Measurements from ENCODE around the gene LCE6A.

The LCE6A gene

DNA sequence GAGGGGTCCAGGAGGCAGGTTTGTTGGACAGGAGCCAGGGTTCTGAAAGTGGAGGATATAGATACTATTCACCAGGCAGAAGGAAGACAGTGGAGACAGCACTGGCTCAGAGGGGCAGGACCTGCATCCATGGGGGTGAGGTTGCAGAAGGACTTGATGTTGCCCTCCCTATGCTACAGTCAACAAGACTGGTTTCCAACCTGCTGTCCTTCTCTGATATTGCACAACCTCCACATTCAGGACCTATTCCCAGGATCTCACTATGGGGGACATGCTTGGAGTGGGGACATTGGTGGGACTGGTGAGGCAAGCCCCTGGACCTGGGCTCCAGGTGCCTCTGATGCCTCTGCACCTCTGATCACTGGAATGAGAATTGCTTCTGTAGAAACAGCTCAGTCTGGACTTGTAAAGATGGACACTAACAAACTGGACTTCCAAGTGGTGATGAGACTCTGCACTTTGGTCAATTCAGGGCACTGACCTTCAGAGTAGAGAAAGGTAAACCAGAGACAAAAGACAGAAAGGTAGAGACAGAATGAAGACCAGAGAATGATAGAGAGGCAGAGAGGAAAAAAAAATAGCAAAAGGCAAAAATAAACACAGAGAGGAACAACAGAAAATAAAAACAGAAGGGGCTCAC is 37.0 kb downstream of the LCE6A start:
- no peak for DNase-seq (ENCODE audit: low spot score)
- in situ Hi-C loops (cut with MboI; ENCODE audit: low sequenced_read_pairs, unreplicated experiment): loop anchor here (10.0 kb wide), 1 partner anchor 45 kb away; no protein-coding TSS in a partner anchor
- TF ChIP-seq, protein P1, sequence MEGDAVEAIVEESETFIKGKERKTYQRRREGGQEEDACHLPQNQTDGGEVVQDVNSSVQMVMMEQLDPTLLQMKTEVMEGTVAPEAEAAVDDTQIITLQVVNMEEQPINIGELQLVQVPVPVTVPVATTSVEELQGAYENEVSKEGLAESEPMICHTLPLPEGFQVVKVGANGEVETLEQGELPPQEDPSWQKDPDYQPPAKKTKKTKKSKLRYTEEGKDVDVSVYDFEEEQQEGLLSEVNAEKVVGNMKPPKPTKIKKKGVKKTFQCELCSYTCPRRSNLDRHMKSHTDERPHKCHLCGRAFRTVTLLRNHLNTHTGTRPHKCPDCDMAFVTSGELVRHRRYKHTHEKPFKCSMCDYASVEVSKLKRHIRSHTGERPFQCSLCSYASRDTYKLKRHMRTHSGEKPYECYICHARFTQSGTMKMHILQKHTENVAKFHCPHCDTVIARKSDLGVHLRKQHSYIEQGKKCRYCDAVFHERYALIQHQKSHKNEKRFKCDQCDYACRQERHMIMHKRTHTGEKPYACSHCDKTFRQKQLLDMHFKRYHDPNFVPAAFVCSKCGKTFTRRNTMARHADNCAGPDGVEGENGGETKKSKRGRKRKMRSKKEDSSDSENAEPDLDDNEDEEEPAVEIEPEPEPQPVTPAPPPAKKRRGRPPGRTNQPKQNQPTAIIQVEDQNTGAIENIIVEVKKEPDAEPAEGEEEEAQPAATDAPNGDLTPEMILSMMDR (IDR thresholded peaks at IDR 0.05; ENCODE audit: borderline replicate concordance, control extremely low read depth, extremely low read depth, insufficient read depth, missing control alignments): no peak

DNA sequence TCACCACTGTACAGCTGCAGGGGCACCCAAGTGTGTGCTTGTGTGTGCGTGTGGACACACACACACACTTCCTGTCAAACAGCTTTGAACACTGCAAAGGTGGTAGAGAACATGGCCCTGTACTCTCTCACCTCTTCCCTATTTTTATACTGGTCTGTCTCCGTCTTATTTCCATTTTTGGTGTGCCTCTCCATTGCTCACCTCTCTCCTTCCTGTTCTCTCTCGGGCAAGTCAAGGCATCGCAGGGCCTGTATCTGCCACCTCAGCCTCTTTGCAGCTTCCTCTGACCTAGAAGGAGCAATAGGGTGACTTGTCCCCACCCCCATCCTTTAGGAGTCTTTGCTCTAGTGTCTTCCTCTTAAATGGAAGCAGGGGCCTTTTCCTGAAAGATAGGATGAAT is 37.7 kb downstream of the LCE6A start:
- no peak for DNase-seq (ENCODE audit: low spot score)
- in situ Hi-C loops (cut with MboI; ENCODE audit: low sequenced_read_pairs, unreplicated experiment): no loop called here
- TF ChIP-seq, protein P1 (IDR thresholded peaks at IDR 0.05; ENCODE audit: borderline replicate concordance, control extremely low read depth, extremely low read depth, insufficient read depth, missing control alignments): no peak

DNA sequence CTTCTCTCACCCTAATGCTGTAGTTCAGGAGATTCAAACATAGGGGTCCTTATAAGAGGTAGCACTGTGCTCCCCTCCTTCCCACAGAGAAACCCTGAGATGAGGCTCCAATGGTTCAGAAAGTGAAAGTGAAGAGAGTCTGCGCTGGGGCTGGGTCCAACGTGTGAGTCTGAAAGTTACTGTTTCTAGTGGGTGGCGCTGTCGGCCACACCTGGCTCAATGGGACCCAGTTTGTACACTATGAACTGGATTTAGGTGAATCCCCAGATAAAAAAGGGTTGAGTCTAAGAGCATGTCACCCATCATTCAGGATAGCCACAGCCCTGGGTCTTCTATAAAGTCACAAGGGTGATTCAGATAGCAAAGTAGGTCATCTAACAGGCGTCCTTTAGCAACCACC is 38.3 kb downstream of the LCE6A start:
- DNase-seq (ENCODE audit: low spot score): peak; percentile 52
- in situ Hi-C loops (cut with MboI; ENCODE audit: low sequenced_read_pairs, unreplicated experiment): no loop called here
- TF ChIP-seq, protein P1 (IDR thresholded peaks at IDR 0.05; ENCODE audit: borderline replicate concordance, control extremely low read depth, extremely low read depth, insufficient read depth, missing control alignments): no peak

DNA sequence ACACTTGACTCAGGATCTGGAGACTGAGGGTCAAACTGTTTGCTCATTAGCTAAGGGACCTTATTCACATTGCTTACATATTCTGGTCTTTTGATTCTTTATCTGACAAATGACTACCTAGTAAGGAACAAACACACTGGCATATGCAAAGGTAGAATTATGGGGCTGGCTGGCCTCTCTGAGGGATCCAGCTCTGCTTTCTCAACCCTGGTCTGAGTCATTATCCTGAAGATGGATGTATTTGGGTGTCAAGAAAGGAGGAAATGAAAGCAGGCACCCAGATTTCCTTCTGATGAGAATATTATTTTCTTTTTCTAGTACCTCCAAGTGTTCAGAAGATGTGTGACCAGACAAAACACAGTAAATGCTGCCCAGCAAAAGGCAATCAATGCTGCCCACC is 41.4 kb downstream of the LCE6A start:
- in situ Hi-C loops (cut with MboI; ENCODE audit: low sequenced_read_pairs, unreplicated experiment): no loop called here
- DNase-seq (ENCODE audit: low spot score): no peak
- TF ChIP-seq, protein P1 (IDR thresholded peaks at IDR 0.05; ENCODE audit: borderline replicate concordance, control extremely low read depth, extremely low read depth, insufficient read depth, missing control alignments): no peak

DNA sequence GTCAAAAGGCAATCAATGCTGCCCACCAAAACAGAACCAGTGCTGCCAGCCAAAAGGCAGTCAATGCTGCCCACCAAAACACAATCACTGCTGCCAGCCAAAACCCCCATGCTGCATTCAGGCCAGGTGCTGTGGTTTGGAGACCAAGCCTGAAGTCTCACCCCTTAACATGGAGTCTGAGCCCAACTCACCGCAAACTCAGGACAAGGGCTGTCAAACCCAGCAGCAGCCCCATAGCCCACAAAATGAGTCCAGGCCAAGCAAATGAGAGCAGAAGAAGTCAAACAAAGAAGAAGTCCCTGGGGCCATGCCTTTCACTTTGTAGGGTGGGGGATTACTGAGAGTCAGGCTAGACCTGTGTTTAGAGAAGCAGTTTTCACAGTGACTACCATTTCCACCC is 41.9 kb downstream of the LCE6A start:
- TF ChIP-seq, protein P1 (IDR thresholded peaks at IDR 0.05; ENCODE audit: borderline replicate concordance, control extremely low read depth, extremely low read depth, insufficient read depth, missing control alignments): no peak
- DNase-seq (ENCODE audit: low spot score): no peak
- in situ Hi-C loops (cut with MboI; ENCODE audit: low sequenced_read_pairs, unreplicated experiment): no loop called here

DNA sequence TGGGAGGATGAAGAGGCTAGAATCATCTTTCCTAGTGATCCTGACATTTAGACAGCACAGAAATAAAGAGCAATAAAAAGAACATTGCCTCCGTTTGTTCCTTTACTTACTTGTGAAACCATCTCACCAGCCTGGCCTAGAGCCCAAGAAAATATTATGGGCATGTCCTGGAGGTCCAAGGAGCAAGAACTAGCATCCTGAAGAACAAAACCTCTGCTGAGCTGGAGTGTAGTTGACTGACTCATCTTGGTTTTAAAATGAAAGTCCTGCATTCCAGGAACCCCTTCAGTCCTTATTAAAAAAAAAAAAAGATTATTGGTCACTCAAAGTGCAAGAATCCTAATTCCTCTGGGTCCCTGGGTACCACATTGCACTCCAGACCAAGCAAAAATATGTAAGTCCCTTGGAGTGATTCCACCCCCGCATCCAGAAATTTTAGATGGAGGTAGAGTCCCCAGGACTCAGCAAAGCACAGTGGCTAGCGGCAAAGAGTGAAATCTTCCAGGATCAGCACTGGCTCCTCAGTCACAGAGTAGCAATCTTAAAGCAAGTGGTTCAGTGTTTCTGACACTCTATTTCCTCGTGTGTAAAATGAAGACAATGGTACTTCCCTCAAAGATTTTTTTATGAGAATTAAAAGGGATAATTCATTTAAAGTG is 42.4 kb downstream of the LCE6A start:
- DNase-seq (ENCODE audit: low spot score): no peak
- TF ChIP-seq, protein P1 (IDR thresholded peaks at IDR 0.05; ENCODE audit: borderline replicate concordance, control extremely low read depth, extremely low read depth, insufficient read depth, missing control alignments): no peak
- in situ Hi-C loops (cut with MboI; ENCODE audit: low sequenced_read_pairs, unreplicated experiment): no loop called here

Measured in GM13976 (cell line).